GM21423 (cell line): ENCODE data around the gene SHISA8.

Experiments used
- ATAC-seq: cut with Tn5 transposase; IDR thresholded peaks from one replicate; pipeline ENCODE4 v1.9.1; 2021; ENCODE audit warnings: mild to moderate bottlenecking, moderate library complexity; ENCODE audit not compliant: unreplicated experiment

SHISA8 gene

GRCh38 chr22:41934284-41935014, 19.6 kb upstream of the SHISA8 start:
- no peak for ATAC-seq

DNA sequence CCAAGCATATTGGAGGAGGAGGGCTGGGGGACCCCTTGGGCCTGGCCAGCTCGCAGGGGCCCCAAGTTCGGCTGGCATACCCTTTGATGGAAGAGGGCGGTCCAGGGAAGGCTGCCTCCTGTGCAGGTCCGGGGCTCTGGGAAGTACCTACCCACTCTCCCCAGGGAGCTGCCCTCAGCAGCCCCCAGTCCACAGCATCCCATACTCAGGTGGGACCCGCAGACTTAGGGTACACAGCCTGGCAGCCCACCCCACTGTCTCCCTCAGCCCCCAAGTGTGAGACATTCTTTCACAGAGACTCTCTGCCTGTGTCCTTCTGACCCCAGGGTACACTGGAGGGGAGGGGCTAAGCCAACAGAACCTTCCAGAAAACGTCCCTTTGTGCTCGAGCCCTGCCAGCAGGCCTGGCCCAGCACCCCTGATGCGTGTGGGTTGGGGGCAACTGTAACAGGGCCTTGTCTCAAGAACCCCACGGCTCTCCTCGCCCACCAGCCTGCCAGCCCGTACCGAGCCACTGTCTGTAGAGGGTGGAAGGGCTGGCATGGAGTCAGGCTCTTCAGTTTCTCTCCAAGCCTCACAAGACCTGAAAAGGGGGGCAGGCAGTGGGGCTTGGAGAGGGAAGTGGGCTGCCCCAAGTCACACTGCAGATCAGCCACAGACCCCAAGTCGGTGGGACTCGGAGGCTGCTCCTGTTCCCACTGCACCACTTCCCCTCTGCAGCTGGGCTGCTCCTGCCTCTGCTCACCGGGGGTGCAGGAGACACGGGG, 18.7 kb upstream of the SHISA8 start:
- no peak for ATAC-seq

- no peak for ATAC-seq
These were observed 17.5 kb upstream of the SHISA8 start for GRCh38 chr22:41932353-41932752.

GRCh38 chr22:41931701-41932269, 16.9 kb upstream of the SHISA8 start:
- no peak for ATAC-seq

- ATAC-seq: no peak
These were observed 14.5 kb upstream of the SHISA8 start for GRCh38 chr22:41929418-41929810.

- no peak for ATAC-seq
These were observed 13.9 kb upstream of the SHISA8 start for GRCh38 chr22:41928593-41929417.

GRCh38 chr22:41927813-41928212, 12.9 kb upstream of the SHISA8 start:
- no peak for ATAC-seq

DNA sequence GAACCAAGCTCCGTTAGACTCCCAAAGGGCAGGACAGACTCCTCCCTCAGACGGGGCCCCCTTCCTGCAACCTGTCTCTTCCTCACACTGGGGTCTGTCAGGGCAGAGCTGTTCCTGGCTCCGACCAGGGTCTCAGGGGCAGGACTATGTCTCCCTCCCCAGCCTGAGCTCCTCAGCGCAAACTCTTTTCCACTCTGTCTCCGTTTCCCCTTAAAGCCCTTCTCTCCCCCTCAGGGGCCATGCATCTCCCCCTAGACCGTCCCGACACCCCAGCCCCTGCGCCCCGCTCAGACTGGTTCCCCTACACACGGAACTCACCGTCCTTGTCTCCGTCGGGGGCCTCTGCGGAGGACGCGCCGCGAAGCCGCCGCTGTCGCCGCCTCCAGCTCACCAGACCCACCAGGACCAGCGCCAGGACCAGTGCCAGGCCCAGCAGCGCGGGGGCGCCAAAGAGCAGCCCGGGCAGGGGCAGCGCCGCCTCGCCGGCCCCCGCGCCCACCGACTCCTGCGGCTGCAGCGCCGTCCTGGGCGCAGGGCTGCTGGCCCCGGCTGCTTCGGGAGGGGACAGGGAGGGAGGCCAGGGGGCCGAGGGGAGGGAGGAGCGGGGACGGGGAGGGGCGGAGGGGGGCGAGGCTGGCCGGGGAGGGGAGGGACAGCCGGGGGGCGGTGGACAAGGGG, 11.0 kb upstream of the SHISA8 start:
- peak; percentile 35 for ATAC-seq

DNA sequence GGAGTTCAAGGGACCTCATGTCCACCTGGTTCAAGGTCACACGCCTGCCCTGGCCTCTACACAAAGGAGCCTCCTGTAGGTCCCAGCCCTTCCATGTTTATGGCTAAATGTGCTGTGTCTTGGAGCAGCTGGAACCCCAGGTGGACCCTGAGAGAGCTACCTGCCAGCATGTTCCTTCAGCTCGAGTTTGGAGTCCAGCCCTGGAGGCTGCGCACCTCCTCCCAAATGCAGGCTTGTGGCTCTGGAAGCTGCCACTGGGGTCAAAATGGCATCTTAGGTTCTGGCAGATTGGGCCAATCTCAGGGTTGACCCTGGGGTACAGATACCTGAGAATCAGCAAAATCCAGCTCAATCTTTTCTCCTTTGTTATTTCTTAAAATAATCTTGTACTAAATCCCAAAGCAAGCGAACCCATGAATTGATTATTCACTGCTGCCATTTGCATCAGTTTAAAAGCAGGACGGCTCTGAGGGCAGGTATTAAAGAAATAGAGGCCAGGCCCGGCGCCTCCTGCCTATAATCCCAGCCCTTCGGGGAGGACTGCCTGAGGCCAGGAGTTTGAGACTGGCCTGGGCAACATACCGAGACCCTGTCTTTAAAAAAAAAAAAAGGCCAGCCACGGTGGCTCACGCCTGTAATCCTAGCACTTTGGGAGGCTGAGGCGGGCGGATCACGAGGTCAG, 8.9 kb upstream of the SHISA8 start:
- no peak for ATAC-seq

DNA sequence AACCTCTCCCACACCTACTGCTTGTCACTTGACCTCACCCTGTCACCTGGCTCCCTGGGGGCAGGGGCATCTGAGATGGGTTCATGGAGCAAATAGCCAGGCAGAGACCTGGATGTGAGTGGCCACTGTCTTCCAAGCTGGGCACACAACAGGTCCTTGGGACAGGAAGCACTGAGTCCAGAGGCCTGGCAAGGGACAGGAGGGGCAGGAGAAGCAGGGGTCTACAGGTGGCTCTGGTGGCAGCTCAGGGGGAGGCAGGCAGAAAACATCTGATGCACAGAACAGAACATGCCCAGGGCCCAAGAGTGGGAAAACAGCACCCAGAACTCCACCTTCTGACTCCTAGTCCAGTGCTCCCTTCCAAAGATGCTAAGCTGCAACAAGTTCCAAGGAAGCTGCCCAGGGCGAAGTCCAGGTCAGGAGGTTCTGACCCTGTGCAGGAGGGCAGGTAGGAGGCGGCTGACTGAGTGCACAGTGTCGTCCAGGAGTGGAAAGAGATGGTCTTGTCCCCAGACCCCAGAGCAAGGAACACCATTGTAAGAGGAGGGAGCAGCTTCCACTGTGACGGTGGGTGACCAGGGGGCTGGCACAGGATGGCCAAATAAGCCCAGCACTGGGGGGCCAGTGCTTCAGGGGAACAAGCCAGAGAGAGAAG, 8.2 kb upstream of the SHISA8 start:
- ATAC-seq: no peak

GRCh38 chr22:41922328-41922727, 7.5 kb upstream of the SHISA8 start:
- ATAC-seq: no peak

DNA sequence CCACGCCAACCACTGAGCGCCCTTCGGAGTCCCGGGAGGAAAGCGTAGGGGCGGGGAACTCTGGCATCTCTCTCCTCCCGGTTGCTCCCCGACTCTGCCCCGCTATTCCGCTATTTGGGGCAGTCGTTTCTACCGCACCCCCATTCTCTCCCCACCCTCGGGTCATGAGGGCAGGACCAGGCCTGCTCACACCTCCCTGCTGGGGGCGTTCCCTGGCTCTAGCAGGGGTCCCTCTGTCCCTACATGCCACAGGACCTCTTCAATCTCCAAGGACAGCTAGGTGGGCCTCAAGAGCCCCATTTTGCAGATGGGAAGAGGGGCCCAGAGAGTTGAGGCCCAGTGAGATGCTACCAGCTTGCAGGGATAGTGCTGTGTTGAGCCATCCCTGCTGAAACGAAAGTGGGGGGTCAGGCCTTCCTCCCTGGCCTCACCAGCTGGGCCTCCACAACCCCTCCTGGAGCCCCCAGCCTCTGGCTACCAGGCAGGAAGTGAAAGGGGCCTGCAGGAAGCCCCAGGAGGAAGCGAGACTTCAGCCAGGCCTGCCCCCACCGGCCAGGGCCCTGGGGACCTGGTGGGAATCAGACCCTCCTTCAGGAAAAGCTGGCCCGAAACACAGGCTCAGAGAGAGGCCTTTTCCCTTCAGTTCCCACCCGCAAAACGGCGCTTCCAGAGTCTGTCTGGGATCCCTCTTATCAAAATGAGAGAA, 5.5 kb upstream of the SHISA8 start:
- peak; percentile 24 for ATAC-seq

DNA sequence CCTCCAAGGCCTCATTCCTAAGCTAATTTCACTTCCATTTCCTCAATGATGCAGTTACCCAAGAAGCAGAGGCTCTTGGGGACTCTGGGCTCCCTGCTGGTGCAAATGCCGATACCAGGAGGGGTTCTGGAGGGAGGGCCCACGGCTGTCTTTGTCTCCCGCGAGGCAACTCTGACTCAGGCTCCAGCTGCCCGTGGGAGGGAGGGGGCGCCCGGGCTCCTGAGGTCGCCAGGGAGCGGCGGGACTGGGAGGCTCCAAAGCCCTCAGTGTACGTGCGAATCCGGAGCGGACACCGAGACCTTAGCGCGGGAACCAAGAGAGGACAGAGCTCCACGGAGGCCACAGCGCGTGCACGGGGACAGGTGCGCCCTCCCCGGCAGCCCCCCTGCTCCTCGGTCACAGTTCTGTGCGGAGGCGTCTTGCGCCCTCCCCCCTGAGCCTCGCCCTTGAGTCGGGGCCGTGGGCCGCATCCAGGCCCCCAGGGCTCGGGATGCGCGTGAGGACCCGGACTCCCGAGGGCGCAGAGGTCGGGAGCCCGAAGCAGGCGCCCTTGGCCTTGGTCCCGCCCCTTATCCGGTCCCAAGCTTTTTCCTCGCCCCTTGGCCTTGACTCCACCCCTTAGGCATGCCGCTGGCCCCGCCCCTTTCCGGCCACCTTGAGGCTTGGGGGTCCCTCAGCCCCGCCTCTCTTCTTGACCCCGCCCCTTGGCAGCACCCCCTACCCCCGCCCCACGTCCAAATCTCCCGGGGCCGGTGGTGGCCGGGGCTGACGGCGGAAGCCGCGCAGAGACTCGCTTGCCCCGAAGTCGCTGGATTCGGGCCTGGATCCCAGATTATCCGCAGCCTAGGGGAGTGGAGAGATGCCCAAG, 4.7 kb upstream of the SHISA8 start:
- peak; percentile 43 for ATAC-seq

DNA sequence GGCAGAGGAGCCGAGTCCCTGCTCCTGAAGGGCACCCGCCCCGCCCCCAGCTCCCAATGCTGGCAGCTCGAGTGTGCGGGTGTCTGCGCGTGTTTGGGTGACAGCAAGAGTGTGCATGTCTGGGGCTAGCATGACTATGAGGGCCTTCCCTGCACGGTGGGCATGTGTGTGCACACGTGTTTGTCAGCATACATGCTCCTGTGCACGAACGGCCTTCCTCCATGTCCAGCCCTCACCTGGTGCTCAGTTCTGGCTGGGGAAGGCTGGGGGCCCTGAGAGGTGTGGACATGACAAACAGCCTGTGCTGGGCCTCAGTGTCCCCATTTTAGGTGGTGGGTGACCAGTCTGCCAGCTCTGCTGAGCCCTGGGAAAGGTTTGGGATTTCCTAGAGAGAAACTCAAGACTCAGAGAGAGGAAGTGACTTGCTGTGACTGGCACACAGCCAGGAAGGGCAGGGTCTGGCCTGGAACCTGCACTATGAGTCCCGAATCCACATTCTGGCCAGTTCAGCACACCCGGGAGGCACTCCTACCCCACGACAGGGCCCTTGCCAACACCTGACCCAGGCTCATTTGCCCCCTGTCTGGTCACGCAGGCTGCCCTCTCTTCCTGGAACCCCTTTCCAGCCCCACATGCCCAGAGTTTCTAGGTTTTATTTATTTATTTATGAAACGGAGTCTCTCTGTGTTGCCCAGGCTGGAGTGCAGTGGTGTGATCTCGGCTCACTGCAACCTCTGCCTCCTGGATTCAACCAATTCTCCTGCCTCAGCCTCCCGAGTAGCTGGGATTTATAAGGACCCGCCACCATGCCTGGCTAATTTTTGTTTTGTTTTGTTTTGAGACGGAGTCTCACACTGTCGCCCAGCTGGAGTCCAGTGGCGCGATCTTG, 3.3 kb upstream of the SHISA8 start:
- no peak for ATAC-seq

GRCh38 chr22:41917375-41917902, 2.6 kb upstream of the SHISA8 start:
- ATAC-seq: no peak

GRCh38 chr22:41916745-41917358, 2.0 kb upstream of the SHISA8 start:
- no peak for ATAC-seq
